ENCODE data around the gene THUMPD3. TPM values are rescaled to one million over a fixed set of nuclear protein-coding genes. Genes with fewer than 3 reads are reported as not detected.
A peak's percentile ranks its signal among the peaks of the same experiment; 100 is the strongest.

Gene THUMPD3
- total RNA-seq, 2 experiments from 2014 or later: 46.6 to 49.9 TPM

DNA sequence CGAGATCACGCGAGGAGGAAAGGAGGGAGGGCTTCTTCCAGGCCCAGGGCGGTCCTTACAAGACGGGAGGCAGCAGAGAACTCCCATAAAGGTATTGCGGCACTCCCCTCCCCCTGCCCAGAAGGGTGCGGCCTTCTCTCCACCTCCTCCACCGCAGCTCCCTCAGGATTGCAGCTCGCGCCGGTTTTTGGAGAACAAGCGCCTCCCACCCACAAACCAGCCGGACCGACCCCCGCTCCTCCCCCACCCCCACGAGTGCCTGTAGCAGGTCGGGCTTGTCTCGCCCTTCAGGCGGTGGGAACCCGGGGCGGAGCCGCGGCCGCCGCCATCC is 33.4 kb downstream of the THUMPD3 start:
- Mint-ChIP-seq H3K27ac (peak overlapping the region; percentile 94), H3K36me3 (peaks cover 37% of the 10 kb centered on the region), H3K9me3 (no peaks in the 10 kb centered on the region), H3K4me1 (peaks cover 49% of the 10 kb centered on the region), H3K27me3 (no peaks in the 10 kb centered on the region), H3K4me3 (peak overlapping the region; percentile 96)
- no peak for DNase-seq
- peak; percentile 39 for ATAC-seq (ENCODE audit: low read depth)
- POLR2A ChIA-PET: interaction anchor here (0.6 to 5.8 kb wide), 21 partner anchors 8 to 852 kb away, joined by 3 to 98 read pairs (median 4); partner anchors contain the start of genes ARPC4, MTMR14, OGG1 and TADA3

GRCh38 chr3:9396632-9397331 is 33.9 kb downstream of the THUMPD3 start:
- H3K27me3 Mint-ChIP-seq: no peaks in the 10 kb centered on the region
- no peaks in the 10 kb centered on the region for H3K9me3 Mint-ChIP-seq
- ATAC-seq (ENCODE audit: low read depth) (peak; percentile 75), DNase-seq (peak; percentile 100)
- H3K4me1 Mint-ChIP-seq: peaks cover 48% of the 10 kb centered on the region
- peak overlapping the region; percentile 97 for H3K4me3 Mint-ChIP-seq
- H3K27ac Mint-ChIP-seq: peak overlapping the region; percentile 98
- H3K36me3 Mint-ChIP-seq: peaks cover 32% of the 10 kb centered on the region
- POLR2A ChIA-PET: interaction anchor here (0.6 to 5.8 kb wide), 25 partner anchors 8 to 852 kb away, joined by 3 to 98 read pairs (median 4); partner anchors contain the start of genes ARPC4, MTMR14, OGG1 and SRGAP3

DNA sequence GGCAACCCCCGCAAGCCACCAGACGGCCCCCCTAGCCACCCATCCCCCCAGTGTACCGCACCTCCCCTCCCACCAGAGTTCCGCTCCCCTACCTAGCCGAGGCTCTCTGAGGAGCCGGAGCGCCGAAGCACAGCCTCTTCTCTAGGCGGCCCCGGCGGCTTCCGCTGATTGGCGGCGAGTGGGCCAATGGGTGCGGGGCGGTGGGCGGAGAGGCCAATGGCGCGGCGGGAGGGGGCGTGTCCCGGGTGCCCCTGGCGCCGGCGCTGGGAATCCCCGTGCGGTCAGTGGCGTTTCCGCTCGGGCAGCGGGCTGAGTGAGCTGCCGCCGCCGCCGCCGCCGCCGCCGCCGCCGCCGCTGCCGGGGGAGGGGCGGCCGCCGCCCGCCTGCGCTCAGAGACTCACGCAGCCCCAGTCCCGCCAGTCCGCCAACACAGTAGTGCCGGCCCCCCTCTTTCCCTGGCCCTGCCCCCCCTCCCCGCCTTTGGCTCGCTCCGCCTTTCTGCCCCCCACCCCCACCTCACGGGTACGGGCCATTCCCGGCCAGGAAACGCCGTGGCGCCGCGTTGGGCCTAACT is 34.6 kb downstream of the THUMPD3 start, which contains the start of gene SETD5:
SETD5 (plus strand) TSS at position 284 of the 574 bp plus-strand sequence. CDS start 31,324 bp downstream, outside the sequence.
- peaks cover 28% of the 10 kb centered on the region for H3K36me3 Mint-ChIP-seq
- H3K4me3 Mint-ChIP-seq: peak within 1 kb of the TSS; percentile 98
- ATAC-seq (ENCODE audit: low read depth): peak; percentile 62

DNA sequence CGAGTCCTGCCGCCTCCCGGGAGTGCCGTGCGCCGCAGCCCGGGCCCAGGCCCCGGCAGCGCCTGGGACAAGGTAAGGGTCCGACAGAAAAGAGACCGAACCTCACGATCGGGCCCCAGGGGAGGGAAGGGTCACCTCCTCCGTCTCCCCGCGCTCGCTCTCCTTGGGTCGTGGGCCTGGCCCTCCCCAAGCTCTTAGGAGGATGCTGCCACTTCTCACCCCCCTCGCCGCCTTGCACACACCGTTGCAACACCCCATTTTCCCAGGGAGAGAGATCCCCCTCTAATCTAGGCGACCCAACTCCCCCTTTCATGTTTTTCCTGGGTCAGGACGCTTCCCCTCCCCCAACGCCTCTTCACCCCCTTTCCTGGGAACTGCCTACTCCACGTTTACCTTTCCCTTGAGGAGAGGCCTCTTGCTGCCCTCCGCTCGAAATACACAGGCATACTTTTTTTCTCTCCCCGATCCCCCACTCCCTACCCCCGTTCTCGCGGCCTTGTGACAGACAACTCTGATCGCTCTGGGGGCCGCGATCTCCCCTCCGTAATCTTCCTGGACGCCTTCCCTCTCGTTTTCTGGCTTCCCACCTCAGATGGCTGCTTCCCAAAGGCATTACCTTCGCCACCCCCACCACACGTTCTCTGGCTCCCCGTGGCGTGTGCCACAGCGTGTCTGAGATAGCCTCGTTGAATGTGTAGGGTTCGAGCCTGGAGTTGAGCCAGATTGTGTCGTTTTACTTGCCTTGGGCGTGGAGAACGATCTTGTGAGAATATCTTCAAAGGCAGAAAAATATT is 35.2 kb downstream of the THUMPD3 start:
- Mint-ChIP-seq H3K27ac (peak overlapping the region; percentile 98), H3K9me3 (no peaks in the 10 kb centered on the region), H3K36me3 (peaks cover 30% of the 10 kb centered on the region), H3K4me1 (peaks cover 49% of the 10 kb centered on the region), H3K4me3 (peak overlapping the region; percentile 98), H3K27me3 (no peaks in the 10 kb centered on the region)
- DNase-seq (peak; percentile 55), ATAC-seq (ENCODE audit: low read depth) (no peak)
- POLR2A ChIA-PET: interaction anchor here (0.6 to 5.8 kb wide), 12 partner anchors 15 to 382 kb away, joined by 3 to 98 read pairs (median 6); partner anchors contain the start of genes SRGAP3 and THUMPD3

More for the DNA sequence above, 34.6 kb downstream of the THUMPD3 start, which contains the start of gene SETD5:
- POLR2A ChIA-PET: interaction anchor here (0.6 to 5.8 kb wide), 18 partner anchors 9 to 851 kb away, joined by 3 to 98 read pairs (median 4); partner anchors contain the start of genes MTMR14, SRGAP3, TATDN2 and THUMPD3
- Mint-ChIP-seq H3K27me3 (no peaks in the 10 kb centered on the region), H3K4me1 (peaks cover 48% of the 10 kb centered on the region), H3K27ac (peak within 1 kb of the TSS; percentile 98), H3K9me3 (no peaks in the 10 kb centered on the region)
- DNase-seq: peak; percentile 100

DNA sequence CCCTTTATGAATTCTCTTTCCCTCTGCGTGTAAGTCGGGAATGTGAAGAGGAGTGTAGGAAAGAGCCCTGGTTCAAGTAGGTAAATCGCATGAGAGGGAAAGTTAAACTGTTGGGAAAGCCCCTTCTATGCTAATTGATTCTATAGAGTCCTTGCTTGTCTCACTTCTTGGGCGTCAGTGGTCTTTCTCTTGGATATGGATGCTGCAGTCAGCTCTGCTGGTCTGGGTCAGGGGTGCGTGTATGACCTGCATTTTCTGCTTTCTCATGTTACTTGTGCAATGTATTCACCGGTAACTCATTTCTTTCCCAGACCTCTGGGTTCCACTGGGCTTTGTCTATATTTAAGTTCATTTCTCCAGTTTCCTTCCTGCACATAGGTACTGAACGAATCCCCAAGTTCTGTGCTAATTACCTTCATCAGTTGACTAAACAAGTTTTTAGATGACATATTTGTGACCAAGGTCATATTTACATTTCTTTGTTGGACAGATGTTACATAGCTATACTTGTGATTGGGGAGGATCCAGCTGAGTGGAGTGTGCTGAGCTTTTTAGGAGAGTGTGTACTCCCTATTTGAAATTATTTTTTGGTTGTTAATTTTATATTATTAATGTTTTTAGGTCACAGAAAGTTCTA is 36.0 kb downstream of the THUMPD3 start:
- Mint-ChIP-seq H3K9me3 (no peaks in the 10 kb centered on the region), H3K36me3 (peaks cover 30% of the 10 kb centered on the region), H3K27me3 (no peaks in the 10 kb centered on the region), H3K27ac (peak overlapping the region; percentile 98), H3K4me3 (peak overlapping the region; percentile 98), H3K4me1 (peaks cover 49% of the 10 kb centered on the region)
- DNase-seq (no peak), ATAC-seq (ENCODE audit: low read depth) (no peak)
- POLR2A ChIA-PET: interaction anchor here (0.7 to 2.1 kb wide), 6 partner anchors 15 to 394 kb away, joined by 3 to 11 read pairs (median 4); partner anchors contain the start of genes ARPC4, TADA3 and THUMPD3

- ATAC-seq (ENCODE audit: low read depth): no peak
These were observed 36.5 kb downstream of the THUMPD3 start for GRCh38 chr3:9399337-9399703.

GRCh38 chr3:9399746-9400145 is 36.9 kb downstream of the THUMPD3 start:
- peaks cover 47% of the 10 kb centered on the region for H3K4me1 Mint-ChIP-seq
- H3K27me3 Mint-ChIP-seq: no peaks in the 10 kb centered on the region
- no peaks in the 10 kb centered on the region for H3K9me3 Mint-ChIP-seq
- H3K4me3 Mint-ChIP-seq: peak overlapping the region; percentile 98
- POLR2A ChIA-PET: interaction anchor here (0.7 to 2.1 kb wide), 5 partner anchors 12 to 393 kb away, joined by 3 to 11 read pairs (median 5); partner anchors contain the start of genes ARPC4, TADA3 and THUMPD3
- H3K36me3 Mint-ChIP-seq: peaks cover 21% of the 10 kb centered on the region
- DNase-seq (no peak), ATAC-seq (ENCODE audit: low read depth) (no peak)
- peak overlapping the region; percentile 20 for H3K27ac Mint-ChIP-seq

More at GRCh38 chr3:9399337-9399703, 36.5 kb downstream of the THUMPD3 start:
- DNase-seq: no peak
- no peaks in the 10 kb centered on the region for H3K9me3 Mint-ChIP-seq
- H3K27me3 Mint-ChIP-seq: no peaks in the 10 kb centered on the region
- peak overlapping the region; percentile 20 for H3K27ac Mint-ChIP-seq
- POLR2A ChIA-PET: interaction anchor here (0.7 to 2.1 kb wide), 6 partner anchors 16 to 393 kb away, joined by 3 to 11 read pairs (median 4); partner anchors contain the start of genes ARPC4, TADA3 and THUMPD3
- H3K4me3 Mint-ChIP-seq: peak overlapping the region; percentile 98
- H3K36me3 Mint-ChIP-seq: peaks cover 26% of the 10 kb centered on the region
- peaks cover 47% of the 10 kb centered on the region for H3K4me1 Mint-ChIP-seq

DNA sequence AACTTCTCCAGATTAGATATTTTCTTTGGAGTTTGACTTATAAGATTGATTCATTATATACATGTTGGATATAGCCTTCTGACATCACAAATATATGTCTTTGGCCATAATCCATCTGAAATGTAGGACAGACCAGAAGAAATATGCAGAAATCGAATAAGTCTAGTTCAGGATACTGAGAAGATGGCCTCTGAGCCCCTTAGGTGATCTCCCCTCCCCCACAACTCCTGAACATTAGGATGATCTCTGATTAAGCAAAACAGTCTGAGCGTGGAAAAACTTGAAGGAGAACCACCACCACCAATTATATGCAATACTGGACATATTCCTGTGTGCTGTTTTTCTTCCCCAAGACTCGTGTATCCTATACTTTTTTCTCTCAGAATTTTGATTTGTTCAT is 37.8 kb downstream of the THUMPD3 start:
- no peaks in the 10 kb centered on the region for H3K9me3 Mint-ChIP-seq
- H3K27ac Mint-ChIP-seq: no peak overlapping the region

DNA sequence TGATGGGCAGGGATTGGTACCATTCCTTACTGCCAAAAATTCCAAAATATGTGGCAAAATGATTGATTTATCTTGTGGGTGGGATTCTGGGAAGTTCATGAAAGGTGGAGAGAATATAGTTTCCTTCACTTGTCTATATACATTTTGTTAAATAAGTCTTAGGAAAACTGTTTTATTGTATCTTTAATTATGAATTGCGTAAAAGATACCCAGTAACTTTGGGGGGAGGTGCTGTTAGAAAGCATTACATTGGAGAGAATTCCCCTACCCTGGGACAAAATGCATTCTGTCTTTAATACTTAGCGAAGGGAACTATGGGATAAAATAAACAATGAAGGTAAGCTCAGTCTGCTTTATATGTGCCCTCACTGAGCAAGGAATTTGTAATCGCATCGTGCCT is 39.1 kb downstream of the THUMPD3 start:
- Mint-ChIP-seq H3K27ac (no peak overlapping the region), H3K27me3 (no peaks in the 10 kb centered on the region), H3K4me3 (peak overlapping the region; percentile 9), H3K36me3 (peaks cover 11% of the 10 kb centered on the region), H3K4me1 (peaks cover 47% of the 10 kb centered on the region), H3K9me3 (no peaks in the 10 kb centered on the region)
- POLR2A ChIA-PET: interaction anchor here (2.2 kb wide), 1 partner anchor 39 kb away, joined by 7 read pairs; the partner anchor contains the start of gene THUMPD3
- ATAC-seq (ENCODE audit: low read depth) (no peak), DNase-seq (no peak)

More for the DNA sequence above, 37.8 kb downstream of the THUMPD3 start:
- Mint-ChIP-seq H3K36me3 (peaks cover 15% of the 10 kb centered on the region), H3K27me3 (no peaks in the 10 kb centered on the region), H3K4me3 (peak overlapping the region; percentile 98), H3K4me1 (peaks cover 43% of the 10 kb centered on the region)
- POLR2A ChIA-PET: no interaction called here
- ATAC-seq (ENCODE audit: low read depth) (no peak), DNase-seq (no peak)

DNA sequence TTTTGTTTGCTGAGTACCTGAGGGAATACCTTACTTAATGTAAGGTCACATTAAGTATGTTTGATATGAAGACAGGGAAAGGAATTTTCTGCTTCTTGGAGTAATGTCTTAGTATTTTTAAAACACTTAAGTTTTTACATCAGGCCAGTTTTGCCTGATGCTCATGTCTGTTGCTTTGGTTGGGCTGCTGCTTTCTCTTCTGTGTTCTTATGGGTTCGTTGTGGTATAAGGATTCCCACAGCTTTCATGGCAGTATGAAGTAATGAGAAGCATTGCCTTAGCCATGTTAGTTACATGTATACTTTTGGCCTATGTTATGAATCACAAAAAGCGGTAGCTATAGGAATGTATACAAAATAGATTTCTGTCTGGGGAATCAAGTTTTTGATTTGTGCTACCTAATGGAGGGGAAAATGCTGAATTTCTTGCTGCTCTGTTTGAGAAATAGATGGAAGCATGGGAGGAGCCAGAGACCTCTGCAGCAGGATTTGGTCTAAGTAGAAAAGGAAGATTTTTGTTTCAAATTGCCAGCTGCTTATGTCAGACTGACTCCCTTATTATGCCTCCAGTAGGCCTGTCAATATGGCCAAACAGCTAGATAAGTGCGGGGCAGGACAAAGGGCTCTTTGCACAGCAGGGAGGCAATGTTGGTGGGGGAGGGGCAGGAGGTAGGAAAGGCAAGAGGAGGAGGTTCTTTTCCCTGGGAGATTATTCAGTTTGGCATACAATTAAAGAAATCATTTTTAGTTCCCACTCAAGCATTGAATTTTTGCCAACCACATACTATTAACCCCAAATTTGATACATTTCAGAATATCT is 39.8 kb downstream of the THUMPD3 start:
- H3K4me3 Mint-ChIP-seq: peak overlapping the region; percentile 35
- peaks cover 47% of the 10 kb centered on the region for H3K4me1 Mint-ChIP-seq
- no peak for ATAC-seq (ENCODE audit: low read depth)
- no peak for DNase-seq
- POLR2A ChIA-PET: interaction anchor here (2.2 kb wide), 1 partner anchor 40 kb away, joined by 7 read pairs; the partner anchor contains the start of gene THUMPD3
- no peak overlapping the region for H3K27ac Mint-ChIP-seq
- peaks cover 11% of the 10 kb centered on the region for H3K36me3 Mint-ChIP-seq
- H3K9me3 Mint-ChIP-seq: no peaks in the 10 kb centered on the region
- no peaks in the 10 kb centered on the region for H3K27me3 Mint-ChIP-seq

GRCh38 chr3:9403463-9403862 is 40.6 kb downstream of the THUMPD3 start:
- POLR2A ChIA-PET: interaction anchor here (2.2 kb wide), 1 partner anchor 41 kb away, joined by 7 read pairs; the partner anchor contains the start of gene THUMPD3
- Mint-ChIP-seq H3K4me3 (no peak overlapping the region), H3K36me3 (peaks cover 11% of the 10 kb centered on the region), H3K9me3 (no peaks in the 10 kb centered on the region), H3K27me3 (no peaks in the 10 kb centered on the region), H3K4me1 (peaks cover 50% of the 10 kb centered on the region), H3K27ac (no peak overlapping the region)
- ATAC-seq (ENCODE audit: low read depth) (no peak), DNase-seq (no peak)

All from activated naive CD8-positive, alpha-beta T cell treated with anti-CD3 and anti-CD28 coated beads, Interleukin-2, amount 10 ng/mL, durations not matched to agents 7 days and 5 days (primary cell).